ENCODE results near the gene AURKAIP1. TPM values are rescaled to one million over a fixed set of nuclear protein-coding genes. Genes with fewer than 3 reads are reported as not detected.
"Not testable (repeated sequence)": the region's sequence is repeated elsewhere in the genome, so short reads cannot be mapped to it uniquely, and the experiment has no call there.

AURKAIP1 gene
- total RNA-seq, 5 donors from 2014 or later (not counting 1 experiment from before 2014, with no cell fraction given), result 58.8 to 91.7 (median 86.0) TPM

GRCh38 chr1:1391225-1391624 is 16.2 kb upstream of the AURKAIP1 start:
- no peaks in the 10 kb centered on the region for H3K27me3 Mint-ChIP-seq
- no peaks in the 10 kb centered on the region for H3K9me3 Mint-ChIP-seq
- no peaks in the 10 kb centered on the region for H3K27me3 ChIP-seq (replicated peaks in 1 of 2; ENCODE audit: control insufficient read depth in 2 of 2, extremely low read depth in 1 of 2, insufficient read depth in 2 of 2, low read length in 1 of 2)
- peaks cover 43 to 90% of the 10 kb centered on the region in 2 donors for H3K36me3 ChIP-seq (ENCODE audit: control insufficient read depth in 2 of 2, extremely low read depth in 1 of 2, insufficient read depth in 1 of 2, low read length in 1 of 2)
- ATAC-seq (replicated peaks in 1 of 4), result no peak
- ChIA-PET POLR2A (no interaction called here), CTCF (no interaction called here)
- no peak overlapping the region for H3K4me3 Mint-ChIP-seq
- peaks cover 16 to 21% (median 18%) of the 10 kb centered on the region in 3 donors for H3K4me1 Mint-ChIP-seq
- H3K36me3 Mint-ChIP-seq, result peaks cover 66% of the 10 kb centered on the region
- H3K4me1 ChIP-seq (ENCODE audit: control insufficient read depth in 1 of 2, extremely low read depth in 1 of 2, insufficient read depth in 2 of 2, low read length in 2 of 2), result peaks cover 0 to 7% of the 10 kb centered on the region in 2 experiments
- H3K4me3 ChIP-seq (ENCODE audit: control insufficient read depth in 1 of 2, extremely low read depth in 1 of 2, low read length in 1 of 2), result no peak overlapping the region
- no peak overlapping the region for H3K27ac Mint-ChIP-seq
- no peak overlapping the region for H3K27ac ChIP-seq (ENCODE audit: low read length)
- WGBS (ENCODE audit: insufficient coverage), result 97% methylated on average over 10 of the region's 12 CpGs
- no peak for DNase-seq
- H3K9me3 ChIP-seq, result no peaks in the 10 kb centered on the region

- Mint-ChIP-seq H3K9me3 (no peaks in the 10 kb centered on the region), H3K36me3 (peaks cover 69% of the 10 kb centered on the region), H3K27me3 (no peaks in the 10 kb centered on the region), H3K27ac (no peak overlapping the region), H3K4me1 (peaks cover 14 to 19% (median 15%) of the 10 kb centered on the region in 3 donors), H3K4me3 (no peak overlapping the region)
- Histone ChIP-seq H3K36me3 (ENCODE audit: control insufficient read depth in 2 of 2, extremely low read depth in 1 of 2, insufficient read depth in 1 of 2, low read length in 1 of 2) (peaks cover 40 to 94% of the 10 kb centered on the region in 2 donors), H3K27me3 (replicated peaks in 1 of 2; ENCODE audit: control insufficient read depth in 2 of 2, extremely low read depth in 1 of 2, insufficient read depth in 2 of 2, low read length in 1 of 2) (no peaks in the 10 kb centered on the region), H3K9me3 (no peaks in the 10 kb centered on the region), H3K4me3 (ENCODE audit: control insufficient read depth in 1 of 2, extremely low read depth in 1 of 2, low read length in 1 of 2) (no peak overlapping the region), H3K4me1 (ENCODE audit: control insufficient read depth in 1 of 2, extremely low read depth in 1 of 2, insufficient read depth in 2 of 2, low read length in 2 of 2) (peaks cover 0 to 7% of the 10 kb centered on the region in 2 experiments), H3K27ac (ENCODE audit: low read length) (no peak overlapping the region)
- DNase-seq (no peak), ATAC-seq (replicated peaks in 1 of 4) (no peak)
- ChIA-PET CTCF (no interaction called here), POLR2A (no interaction called here)
- WGBS (ENCODE audit: insufficient coverage), result 100% methylated on average over 10 of the region's 12 CpGs
These were observed 15.7 kb upstream of the AURKAIP1 start for GRCh38 chr1:1390675-1391074.

- H3K36me3 ChIP-seq (ENCODE audit: control insufficient read depth in 2 of 2, extremely low read depth in 1 of 2, insufficient read depth in 1 of 2, low read length in 1 of 2), result peaks cover 24 to 72% of the 10 kb centered on the region in 2 donors
- H3K4me3 ChIP-seq (ENCODE audit: control insufficient read depth in 1 of 2, extremely low read depth in 1 of 2, low read length in 1 of 2), result no peak overlapping the region
- WGBS (ENCODE audit: insufficient coverage), result 91% methylated on average over 5 of the region's 16 CpGs
- ChIA-PET POLR2A (interaction anchor here in 1 of 2 donors (0.6 kb wide), 1 partner anchor 33 kb away, joined by 5 read pairs; no protein-coding TSS in a partner anchor), CTCF (no interaction called here)
- H3K9me3 ChIP-seq, result no peaks in the 10 kb centered on the region
- no peaks in the 10 kb centered on the region for H3K27me3 ChIP-seq (replicated peaks in 1 of 2; ENCODE audit: control insufficient read depth in 2 of 2, extremely low read depth in 1 of 2, insufficient read depth in 2 of 2, low read length in 1 of 2)
- DNase-seq, result no peak
- Mint-ChIP-seq H3K9me3 (no peaks in the 10 kb centered on the region), H3K4me1 (peaks cover 4 to 9% (median 6%) of the 10 kb centered on the region in 3 donors), H3K27ac (no peak overlapping the region), H3K36me3 (peaks cover 48% of the 10 kb centered on the region), H3K27me3 (no peaks in the 10 kb centered on the region), H3K4me3 (no peak overlapping the region)
- peaks cover 0 to under 1% of the 10 kb centered on the region in 2 experiments for H3K4me1 ChIP-seq (ENCODE audit: control insufficient read depth in 1 of 2, extremely low read depth in 1 of 2, insufficient read depth in 2 of 2, low read length in 2 of 2)
- ATAC-seq (replicated peaks in 1 of 4), result no peak
- H3K27ac ChIP-seq (ENCODE audit: low read length), result no peak overlapping the region
These were observed 13.1 kb upstream of the AURKAIP1 start for GRCh38 chr1:1388078-1388472.

- Histone ChIP-seq H3K9me3 (no peaks in the 10 kb centered on the region), H3K4me1 (ENCODE audit: control insufficient read depth in 1 of 2, extremely low read depth in 1 of 2, insufficient read depth in 2 of 2, low read length in 2 of 2) (no peaks in the 10 kb centered on the region), H3K27ac (ENCODE audit: low read length) (no peak overlapping the region), H3K4me3 (ENCODE audit: control insufficient read depth in 1 of 2, extremely low read depth in 1 of 2, low read length in 1 of 2) (no peak overlapping the region), H3K36me3 (ENCODE audit: control insufficient read depth in 2 of 2, extremely low read depth in 1 of 2, insufficient read depth in 1 of 2, low read length in 1 of 2) (peaks cover 18 to 65% of the 10 kb centered on the region in 2 donors), H3K27me3 (replicated peaks in 1 of 2; ENCODE audit: control insufficient read depth in 2 of 2, extremely low read depth in 1 of 2, insufficient read depth in 2 of 2, low read length in 1 of 2) (no peaks in the 10 kb centered on the region)
- no peaks in the 10 kb centered on the region for H3K9me3 Mint-ChIP-seq
- POLR2A ChIA-PET, result interaction anchor here in 1 of 2 donors (0.6 kb wide), 1 partner anchor 32 kb away, joined by 5 read pairs; no protein-coding TSS in a partner anchor
- WGBS (ENCODE audit: insufficient coverage), result 98% methylated on average over 36 of the region's 50 CpGs
- H3K36me3 Mint-ChIP-seq, result peaks cover 45% of the 10 kb centered on the region
- no peak overlapping the region for H3K4me3 Mint-ChIP-seq
- DNase-seq, result no peak
- CTCF ChIA-PET, result no interaction called here
- H3K27me3 Mint-ChIP-seq, result no peaks in the 10 kb centered on the region
- ATAC-seq (replicated peaks in 1 of 4), result no peak
- no peak overlapping the region for H3K27ac Mint-ChIP-seq
- peaks cover 4 to 6% (median 6%) of the 10 kb centered on the region in 3 donors for H3K4me1 Mint-ChIP-seq
These were observed 12.4 kb upstream of the AURKAIP1 start for GRCh38 chr1:1387098-1388077.

- POLR2A ChIA-PET, result interaction anchor here (0.6 to 0.7 kb wide), 2 partner anchors 10 to 11 kb away, joined by 3 to 9 read pairs; partner anchors contain the start of gene AURKAIP1 (in 1 of the 2)
- ATAC-seq (replicated peaks in 1 of 4), result no peak
- no peaks in the 10 kb centered on the region for H3K9me3 Mint-ChIP-seq
These were observed 10.9 kb upstream of the AURKAIP1 start for GRCh38 chr1:1385931-1386330.

GRCh38 chr1:1385339-1385738 is 10.3 kb upstream of the AURKAIP1 start:
- H3K27ac ChIP-seq (ENCODE audit: low read length); H3K9me3 ChIP-seq; H3K27me3 Mint-ChIP-seq; H3K9me3 Mint-ChIP-seq; H3K27ac Mint-ChIP-seq; H3K4me1 ChIP-seq (ENCODE audit: control insufficient read depth in 1 of 2, extremely low read depth in 1 of 2, insufficient read depth in 2 of 2, low read length in 2 of 2); H3K4me3 Mint-ChIP-seq; H3K4me1 Mint-ChIP-seq; H3K27me3 ChIP-seq (replicated peaks in 1 of 2; ENCODE audit: control insufficient read depth in 2 of 2, extremely low read depth in 1 of 2, insufficient read depth in 2 of 2, low read length in 1 of 2); DNase-seq; POLR2A ChIA-PET; ATAC-seq (replicated peaks in 1 of 4); H3K4me3 ChIP-seq (ENCODE audit: control insufficient read depth in 1 of 2, extremely low read depth in 1 of 2, low read length in 1 of 2): not testable (repeated sequence)
- WGBS (ENCODE audit: insufficient coverage), result 92% methylated on average over 16 of the region's 29 CpGs
- H3K36me3 ChIP-seq (ENCODE audit: control insufficient read depth in 2 of 2, extremely low read depth in 1 of 2, insufficient read depth in 1 of 2, low read length in 1 of 2), result peaks cover 23 to 50% of the 10 kb centered on the region in 2 donors
- CTCF ChIA-PET, result interaction anchor here in 1 of 2 donors (0.6 kb wide), 1 partner anchor 22 kb away, joined by 3 read pairs; no protein-coding TSS in a partner anchor
- peaks cover 28% of the 10 kb centered on the region for H3K36me3 Mint-ChIP-seq

More at GRCh38 chr1:1385931-1386330, 10.9 kb upstream of the AURKAIP1 start:
- Histone ChIP-seq H3K27me3 (replicated peaks in 1 of 2; ENCODE audit: control insufficient read depth in 2 of 2, extremely low read depth in 1 of 2, insufficient read depth in 2 of 2, low read length in 1 of 2) (peaks cover 0 to 3% of the 10 kb centered on the region in 2 experiments), H3K27ac (ENCODE audit: low read length) (no peak overlapping the region), H3K4me3 (ENCODE audit: control insufficient read depth in 1 of 2, extremely low read depth in 1 of 2, low read length in 1 of 2) (no peak overlapping the region), H3K36me3 (ENCODE audit: control insufficient read depth in 2 of 2, extremely low read depth in 1 of 2, insufficient read depth in 1 of 2, low read length in 1 of 2) (peaks cover 22 to 56% of the 10 kb centered on the region in 2 donors), H3K4me1 (ENCODE audit: control insufficient read depth in 1 of 2, extremely low read depth in 1 of 2, insufficient read depth in 2 of 2, low read length in 2 of 2) (no peaks in the 10 kb centered on the region), H3K9me3 (no peaks in the 10 kb centered on the region)
- DNase-seq, result no peak
- H3K4me3 Mint-ChIP-seq, result no peak overlapping the region
- WGBS (ENCODE audit: insufficient coverage), result 94% methylated on average over 8 of the region's 8 CpGs
- no peak overlapping the region for H3K27ac Mint-ChIP-seq
- H3K27me3 Mint-ChIP-seq, result no peaks in the 10 kb centered on the region
- peaks cover 34% of the 10 kb centered on the region for H3K36me3 Mint-ChIP-seq
- CTCF ChIA-PET, result no interaction called here
- H3K4me1 Mint-ChIP-seq, result no peaks in the 10 kb centered on the region
